Stimulated activated CD4-positive, alpha-beta T cell treated with anti-CD3 and anti-CD28 coated beads, TNF-alpha, amount 100 ng/mL, for 1 hour (primary cell): ENCODE measurements around the gene DNAJC24.

ENCODE experiments used
- DNase-seq, 3 donors: peaks; one replicate each; pipeline ENCODE4 v3.0.0-alpha.2; 2020; ENCODE audit warnings: low read depth in 3 of 3, low spot score in 1 of 3

The DNAJC24 gene

GRCh38 chr11:31480930-31481329 lies 111.3 kb downstream of the DNAJC24 start:
- DNase-seq = no peak
